GM19397 (cell line): ENCODE results near the gene ZNF804A.

Source experiments
- ATAC-seq: cut with Tn5 transposase; IDR thresholded peaks from one replicate; pipeline ENCODE4 v1.9.1; 2021; ENCODE audit warnings: mild to moderate bottlenecking, moderate library complexity; ENCODE audit not compliant: unreplicated experiment

The ZNF804A gene

DNA sequence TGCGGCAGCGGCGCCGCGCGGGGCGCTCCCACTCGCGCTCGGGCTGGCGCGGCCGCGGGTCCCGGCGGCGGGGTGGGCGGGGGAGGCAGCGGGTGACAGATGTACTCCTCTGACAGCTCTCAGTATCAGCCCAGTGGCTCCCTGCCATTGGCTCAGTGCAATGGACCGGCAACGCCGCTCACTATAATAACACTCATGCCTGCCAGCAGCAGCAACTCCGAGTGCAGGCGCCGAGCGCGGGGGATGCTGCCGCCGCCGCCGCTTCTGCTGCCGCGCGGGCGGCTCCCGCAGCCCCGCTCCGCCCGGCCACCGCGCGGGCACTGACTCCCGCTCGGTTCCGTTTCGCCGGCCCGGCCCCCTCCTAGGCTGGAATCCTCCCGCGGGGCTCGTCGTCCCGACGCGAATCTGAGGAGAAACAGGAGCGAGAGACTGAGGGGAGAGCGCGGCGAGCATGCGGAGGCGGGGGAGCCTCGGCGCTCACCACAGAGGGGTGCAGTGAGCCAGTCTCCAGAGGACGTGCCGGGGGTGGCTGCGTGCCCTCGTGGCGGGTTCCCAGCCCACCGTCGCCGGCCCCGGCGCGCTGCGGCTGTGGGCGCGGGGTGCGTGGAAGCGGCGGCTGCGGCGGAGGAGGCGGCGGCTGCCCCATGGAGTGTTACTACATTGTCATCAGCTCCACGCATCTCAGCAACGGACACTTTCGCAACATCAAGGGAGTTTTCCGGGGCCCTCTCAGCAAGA is at the start of gene ZNF804A:
Gene ZNF804A (plus strand): TSS at position 214 of the 738 bp plus-strand sequence. CDS start 431 bp downstream, at position 645.
- peak; percentile 92 for ATAC-seq

DNA sequence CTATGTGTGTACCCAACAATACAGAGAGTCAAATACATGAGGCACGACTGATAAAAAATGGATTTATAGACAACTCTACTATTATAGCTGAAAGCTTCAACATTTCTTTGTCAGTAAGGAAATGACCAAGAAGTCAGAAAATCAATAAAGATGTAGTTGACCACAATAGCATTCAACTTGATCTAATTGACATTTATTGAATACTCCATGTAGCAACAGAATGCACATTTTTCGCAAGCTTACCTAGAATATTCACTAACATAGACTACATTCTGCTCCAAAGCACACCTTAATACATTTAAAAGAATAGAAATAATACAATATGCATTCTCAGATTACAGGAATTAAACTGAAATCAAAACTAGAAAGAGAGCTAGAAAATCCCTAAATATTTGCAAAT is 49.2 kb upstream of the ZNF804A start:
- no peak for ATAC-seq

DNA sequence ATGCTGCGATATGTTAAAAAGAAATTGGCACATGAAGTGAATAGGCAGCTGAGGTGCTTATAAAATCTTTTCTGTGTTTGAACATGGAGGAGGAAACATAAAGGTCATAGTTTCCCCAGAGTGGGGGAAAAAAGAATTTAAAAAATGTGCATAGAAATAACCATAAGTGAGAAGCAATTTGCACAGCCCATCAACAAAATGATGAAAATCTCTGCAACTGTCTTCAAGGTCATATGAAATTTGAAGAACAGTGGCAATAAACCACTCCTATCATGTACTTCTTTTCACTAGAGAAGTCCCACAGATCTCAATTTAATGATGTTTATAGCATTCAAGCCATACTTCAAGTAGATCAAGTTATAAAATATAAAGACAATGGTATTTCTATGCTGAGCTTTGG is 46.7 kb upstream of the ZNF804A start:
- ATAC-seq, result no peak

DNA sequence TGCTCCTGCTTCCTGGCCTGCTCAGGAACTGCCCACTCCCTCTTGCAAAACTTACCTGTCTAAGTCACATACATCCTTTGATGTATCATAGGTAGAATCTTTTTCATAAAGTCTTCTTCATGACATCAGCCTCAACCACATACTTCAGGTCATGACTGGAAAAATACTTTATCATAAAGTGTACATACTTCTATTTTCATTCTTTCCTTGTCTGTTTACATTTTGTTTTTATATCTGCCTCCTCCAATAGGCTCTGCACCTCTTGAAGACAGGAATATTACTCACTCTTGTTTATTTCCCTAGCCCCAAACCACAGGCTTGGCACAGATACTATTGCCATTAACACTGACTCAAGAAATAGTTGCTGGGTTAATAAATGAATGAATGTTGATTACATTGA is 43.6 kb upstream of the ZNF804A start:
- no peak for ATAC-seq

DNA sequence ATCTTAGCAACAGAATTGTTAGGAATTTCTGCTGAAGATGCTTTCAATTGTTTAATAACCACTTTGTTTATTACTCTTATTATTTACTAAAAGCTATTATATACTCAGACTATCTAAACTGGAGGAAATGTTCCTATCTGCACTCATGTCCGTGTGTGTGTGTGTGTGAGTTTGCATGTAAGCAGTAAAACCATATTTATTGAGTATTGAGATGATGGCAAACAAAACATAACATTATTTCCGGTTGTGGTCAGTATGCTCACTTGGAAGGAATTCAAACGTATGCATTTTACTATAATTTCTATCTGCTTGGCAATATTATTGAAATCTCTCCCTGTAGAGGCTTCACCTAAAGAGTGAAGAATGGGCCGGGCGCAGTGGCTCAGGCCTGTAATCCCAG is 43.0 kb upstream of the ZNF804A start:
- ATAC-seq, result no peak

DNA sequence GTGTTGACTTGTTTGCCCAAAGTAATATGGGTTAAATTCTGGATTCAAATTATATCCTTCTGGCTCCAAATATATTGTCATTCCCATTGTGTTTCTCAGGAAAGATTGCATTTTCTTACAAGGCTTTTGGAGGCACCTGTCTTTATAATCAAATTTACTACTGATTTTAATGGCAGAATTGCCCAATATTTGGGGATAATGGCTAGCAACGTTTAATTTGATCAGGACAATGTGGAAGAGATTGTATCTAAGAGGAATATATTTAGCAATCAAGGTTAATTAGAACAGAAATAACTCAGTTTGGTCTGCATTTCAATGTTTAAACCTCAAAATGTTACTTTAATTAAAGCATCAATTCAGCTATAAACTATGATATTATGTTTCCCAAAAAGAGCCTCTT is 41.7 kb upstream of the ZNF804A start:
- ATAC-seq, result no peak

DNA sequence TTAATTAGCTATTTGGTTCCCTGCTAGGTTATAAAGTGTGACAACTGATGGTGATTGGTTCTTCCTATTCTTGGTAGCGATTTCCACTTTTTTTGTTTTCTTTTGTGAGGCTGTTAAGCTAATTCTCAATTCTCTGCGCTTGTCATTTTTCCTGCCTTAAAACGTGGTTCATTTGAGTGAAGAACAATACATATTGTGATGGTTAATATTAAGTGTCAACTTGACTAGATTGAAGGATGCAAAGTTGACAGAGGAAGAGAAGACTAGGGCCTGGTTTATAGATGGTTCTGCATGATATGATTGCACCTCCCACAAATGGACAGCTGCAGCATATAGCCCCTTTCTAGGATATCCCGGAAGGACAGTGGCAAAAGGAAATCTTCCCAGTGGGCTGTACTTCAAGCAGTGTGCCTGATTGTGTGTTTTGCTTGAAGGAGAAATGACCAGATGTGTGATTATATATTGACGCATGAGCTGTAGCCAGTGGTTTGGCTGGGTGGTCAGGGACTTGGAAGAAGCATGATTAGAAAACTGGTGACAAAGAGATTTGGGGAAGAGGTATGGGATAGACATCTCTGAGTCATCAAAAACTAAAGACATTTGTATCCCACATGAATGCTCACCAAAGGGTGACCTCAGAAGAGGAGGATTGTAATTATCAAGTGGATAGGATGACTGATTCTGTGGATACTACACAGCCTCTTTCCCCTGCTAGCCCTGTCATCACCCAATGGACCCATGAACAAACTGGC is 39.4 kb upstream of the ZNF804A start:
- ATAC-seq, result no peak

DNA sequence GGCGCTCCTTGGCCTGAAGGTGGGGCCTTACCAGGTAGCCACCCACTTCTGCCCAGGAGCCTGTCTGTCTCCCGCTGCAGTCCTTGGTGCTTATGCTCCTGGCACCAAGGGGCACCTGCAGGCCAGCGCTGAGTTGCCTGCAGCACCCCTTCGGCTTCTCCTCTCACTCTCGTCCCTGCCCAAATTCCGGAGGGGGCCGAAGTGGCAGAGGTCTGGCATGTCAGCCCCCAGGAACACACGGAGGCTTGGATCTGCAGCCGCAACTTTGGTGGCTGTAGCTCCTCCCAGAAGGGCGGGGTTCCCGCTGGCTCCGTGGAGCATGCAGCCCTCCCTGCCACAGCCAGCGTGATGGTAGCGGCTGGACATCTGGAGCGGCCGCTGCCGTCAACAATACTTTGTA is 37.7 kb upstream of the ZNF804A start:
- ATAC-seq, result no peak

DNA sequence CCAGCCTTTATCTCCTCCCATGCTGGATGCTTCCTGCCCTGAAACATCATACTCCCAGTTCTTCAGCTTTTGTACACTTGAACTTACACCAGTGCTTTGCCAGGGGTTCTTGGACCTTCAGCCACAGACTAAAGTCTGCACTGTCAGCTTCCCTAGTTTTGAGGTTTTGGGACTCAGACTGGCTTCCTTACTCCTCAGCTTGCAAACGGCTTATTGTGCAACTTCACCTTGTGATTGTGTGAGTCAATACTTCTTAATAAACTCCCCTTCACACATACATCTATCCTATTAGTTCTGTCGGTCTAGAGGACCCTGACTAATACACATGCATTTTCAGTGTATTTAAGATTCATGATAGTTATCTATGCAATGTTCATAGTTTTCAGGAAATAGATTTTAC is 35.8 kb upstream of the ZNF804A start:
- ATAC-seq, result no peak

DNA sequence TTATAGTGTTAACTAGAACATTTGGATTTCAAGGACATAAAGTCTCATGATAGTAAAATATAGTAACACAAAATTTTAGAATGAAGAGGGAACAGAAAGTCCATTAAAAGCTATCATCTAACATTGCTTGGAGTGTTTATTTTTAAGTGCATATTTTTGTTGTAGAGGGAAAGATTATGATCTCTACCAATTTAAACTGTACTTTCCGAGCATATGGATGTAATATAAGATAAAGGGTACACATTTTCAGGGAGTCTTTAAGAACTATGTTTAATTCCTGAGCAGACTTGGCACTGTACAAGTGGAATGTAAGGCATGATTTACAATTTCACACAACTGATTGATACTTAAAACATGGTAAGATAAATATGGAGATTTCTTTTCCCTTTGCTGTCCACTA is 34.2 kb upstream of the ZNF804A start:
- no peak for ATAC-seq

DNA sequence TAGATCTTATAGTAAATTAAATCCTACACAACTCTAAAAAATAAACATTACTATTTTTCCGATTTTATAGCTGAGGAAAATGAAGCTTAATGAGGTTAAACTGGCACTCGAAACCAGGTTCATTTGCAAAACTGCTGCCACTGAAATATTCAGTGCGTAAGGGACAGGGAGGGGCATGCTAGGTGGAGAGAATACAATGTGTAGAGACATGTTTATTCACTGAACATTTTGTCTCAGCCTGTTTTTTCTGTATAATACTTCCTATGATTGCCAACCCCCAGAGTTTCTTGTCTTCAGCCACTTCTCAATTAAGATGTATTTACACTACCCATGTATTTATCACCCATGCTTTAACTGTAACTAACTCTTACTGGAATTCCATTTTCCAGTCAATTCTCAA is 31.6 kb upstream of the ZNF804A start:
- ATAC-seq, result no peak

DNA sequence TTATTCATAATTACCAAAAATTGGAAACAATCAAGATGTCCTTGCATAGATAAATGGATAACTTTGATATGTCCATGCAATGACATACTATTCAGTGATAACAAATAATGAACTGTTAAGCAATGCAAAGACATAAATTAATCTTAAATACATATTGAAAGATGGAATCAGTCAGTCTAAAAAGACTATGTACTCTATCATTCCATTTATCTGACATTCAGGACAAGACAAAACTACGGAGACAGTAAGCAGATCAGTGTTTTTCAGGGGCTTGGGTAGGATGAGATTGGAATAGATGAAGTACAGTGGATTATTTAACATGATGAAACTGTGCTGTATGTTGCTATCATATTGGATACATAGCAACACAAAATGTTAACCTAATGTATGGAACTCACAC is 21.3 kb upstream of the ZNF804A start:
- ATAC-seq, result no peak

DNA sequence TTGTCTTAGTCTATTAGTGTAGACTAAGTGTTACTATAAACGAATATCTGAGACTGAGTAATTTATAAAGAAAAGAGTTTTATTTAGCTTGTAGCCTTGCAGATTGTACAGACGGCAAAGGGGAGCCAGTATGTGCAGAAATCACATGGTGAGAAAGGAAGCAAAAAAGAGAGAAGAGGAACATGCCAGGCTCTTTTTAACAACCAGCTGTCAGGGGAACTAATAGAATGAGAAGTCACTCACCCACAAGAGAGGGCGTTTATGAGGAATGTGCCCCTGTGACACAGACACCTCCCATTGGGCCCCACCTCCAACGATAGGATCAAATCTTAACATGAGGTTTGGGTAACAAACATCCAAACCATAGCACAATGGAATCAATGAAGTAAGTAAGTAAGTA is 20.6 kb upstream of the ZNF804A start:
- ATAC-seq, result no peak

DNA sequence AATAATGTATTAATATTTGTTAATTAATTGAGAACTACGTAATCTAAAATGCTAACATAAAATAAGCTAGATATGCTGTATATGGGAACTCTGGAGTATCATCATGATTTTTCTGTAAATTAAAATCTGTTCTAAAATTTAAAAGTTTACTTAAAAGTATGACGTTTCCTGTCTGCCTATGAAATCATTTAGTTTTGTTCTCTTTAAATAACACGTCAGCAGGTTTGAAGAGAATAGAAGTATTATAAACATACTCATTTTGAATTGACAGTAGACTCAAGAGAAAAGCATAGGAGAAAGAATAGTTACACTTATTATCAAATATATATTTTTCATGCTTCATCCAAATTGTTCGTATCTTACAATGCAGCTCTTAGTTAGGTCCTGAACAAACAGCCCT is 19.1 kb upstream of the ZNF804A start:
- ATAC-seq, result no peak

DNA sequence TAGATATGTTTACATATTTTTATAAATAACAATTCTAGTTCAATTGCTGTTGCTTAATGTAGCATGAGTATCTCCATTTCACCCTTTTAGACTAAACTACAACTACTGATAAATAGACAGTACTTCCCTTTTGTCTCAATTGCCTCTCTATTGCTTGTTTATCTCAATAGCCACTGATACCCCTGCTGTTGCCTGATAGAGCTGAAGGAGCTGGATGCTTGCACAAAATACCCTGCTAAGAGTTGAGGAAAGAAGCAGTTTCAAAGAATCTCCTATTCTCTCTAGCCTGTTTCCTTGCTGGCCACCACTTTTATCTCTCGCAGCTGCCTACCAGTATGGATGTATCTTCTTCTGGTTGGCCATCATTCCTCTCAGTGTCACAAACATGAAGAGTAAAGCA is 16.9 kb upstream of the ZNF804A start:
- ATAC-seq, result no peak

DNA sequence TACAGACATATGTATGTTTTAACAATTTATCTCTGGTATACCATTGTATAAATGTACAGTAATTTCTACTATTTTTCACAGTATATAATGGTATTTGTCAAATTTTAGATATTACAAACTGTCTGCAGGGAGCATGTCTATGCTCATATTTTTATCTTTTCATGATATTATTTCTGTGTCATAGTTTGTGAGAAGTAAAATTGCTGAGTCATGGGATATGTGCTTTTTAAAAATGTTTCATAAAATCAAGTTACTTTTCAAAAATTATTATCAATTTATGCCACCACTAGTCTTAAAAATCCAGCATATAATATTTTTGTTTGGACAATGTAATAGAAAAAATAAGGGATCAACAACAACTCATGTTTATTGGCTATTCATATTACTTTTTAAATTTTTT is 9.1 kb upstream of the ZNF804A start:
- no peak for ATAC-seq

DNA sequence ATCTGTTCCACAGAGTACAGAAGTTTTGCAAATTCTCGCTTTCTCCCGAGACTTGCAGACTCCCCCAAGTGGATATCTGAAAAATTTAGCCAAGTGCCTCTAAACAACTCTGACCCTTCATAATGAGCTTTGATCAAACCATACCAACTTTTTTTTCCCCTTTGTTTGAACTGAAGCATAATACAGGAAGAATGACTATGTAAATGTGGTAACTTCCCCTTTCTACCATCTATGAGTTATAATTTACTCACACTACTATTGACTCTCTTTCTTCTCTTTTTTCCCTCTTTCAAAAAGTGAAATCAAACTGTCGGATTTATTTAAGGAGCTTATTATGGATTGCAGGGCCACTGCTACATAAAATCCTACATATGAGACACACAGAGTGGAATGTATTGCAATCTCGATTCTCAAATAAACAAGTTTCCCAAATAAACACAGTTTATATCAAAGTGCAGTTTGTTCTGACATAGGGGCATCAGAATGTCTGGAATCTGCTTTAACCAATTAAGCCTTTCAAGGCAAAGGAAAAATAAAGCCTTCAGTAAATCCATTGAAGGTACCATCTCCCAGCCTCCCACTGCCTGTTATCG is 1.4 kb upstream of the ZNF804A start:
- no peak for ATAC-seq

DNA sequence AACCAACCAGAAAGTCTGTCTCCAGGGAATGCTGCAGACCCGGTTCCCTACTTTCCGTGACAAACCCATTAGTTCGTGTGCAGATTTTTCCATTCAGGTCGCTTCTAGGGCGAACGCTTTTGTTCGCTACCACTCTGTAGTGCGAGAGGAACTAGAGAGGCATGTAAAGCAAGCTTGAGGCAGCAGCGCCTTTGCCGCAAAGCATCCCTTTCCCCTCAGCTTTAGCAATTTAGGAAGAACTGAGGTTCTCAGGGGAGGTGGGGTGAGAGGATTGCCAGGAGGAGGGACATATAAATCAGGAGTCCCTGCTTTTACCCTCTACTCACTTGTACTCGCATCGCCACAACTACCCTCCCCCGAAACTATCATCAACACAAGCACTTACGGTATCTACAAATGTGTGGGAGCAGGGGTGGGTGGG is 748 bp upstream of the ZNF804A start:
- no peak for ATAC-seq

DNA sequence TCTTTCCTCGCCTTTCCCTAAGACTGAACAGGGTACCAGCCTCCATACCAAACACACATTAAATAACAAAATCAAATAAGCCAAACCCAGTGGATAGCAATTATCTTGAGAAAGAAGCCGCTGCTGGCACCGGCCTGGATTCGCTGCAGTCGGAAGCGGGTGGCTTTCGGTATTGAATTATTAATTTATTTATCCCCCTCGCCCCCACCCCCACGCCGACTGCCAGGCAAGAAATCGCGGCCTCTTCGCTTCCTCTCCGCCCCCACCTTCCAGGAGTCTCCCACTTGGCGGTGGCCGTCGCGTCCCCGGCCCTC is 370 bp upstream of the ZNF804A start:
- no peak for ATAC-seq

DNA sequence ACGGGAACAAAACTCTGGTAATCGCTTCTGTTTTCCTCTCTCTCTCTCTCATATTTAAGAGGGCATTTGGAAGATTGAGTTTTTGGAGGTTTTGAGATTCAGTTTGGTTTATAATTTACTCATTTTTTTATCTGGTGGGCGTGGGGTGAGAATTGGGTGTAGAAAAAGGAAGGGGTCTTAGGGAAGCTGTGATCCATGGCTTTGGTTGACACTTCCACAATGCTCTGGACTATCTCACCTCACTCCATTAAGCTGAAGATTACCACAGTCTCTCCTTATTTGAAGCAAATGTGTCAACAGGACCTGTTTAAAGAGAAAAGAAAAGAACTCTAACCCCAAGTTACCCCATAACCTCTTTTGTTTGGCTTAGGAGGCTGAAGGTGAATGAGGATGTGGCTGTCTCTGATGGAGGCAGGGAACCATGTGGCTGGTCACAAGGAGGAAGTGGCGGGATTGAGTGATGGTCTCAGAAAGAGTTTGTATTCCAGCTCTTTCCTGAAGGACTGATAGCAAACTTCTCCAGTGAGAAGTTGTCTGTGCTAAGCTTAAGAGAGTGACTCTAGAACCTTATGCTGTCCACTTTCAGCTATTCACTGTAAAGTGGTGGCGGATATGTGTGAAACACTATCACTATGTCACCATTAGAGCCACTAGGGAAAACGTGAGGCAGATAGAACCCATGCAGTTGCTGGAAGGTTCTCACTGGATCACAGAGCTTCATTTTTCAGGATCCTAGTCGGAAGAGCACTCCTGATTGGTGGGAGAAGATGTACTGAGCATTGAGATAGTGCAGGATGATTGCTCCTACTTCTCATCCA is 934 bp downstream of the ZNF804A start:
- no peak for ATAC-seq

DNA sequence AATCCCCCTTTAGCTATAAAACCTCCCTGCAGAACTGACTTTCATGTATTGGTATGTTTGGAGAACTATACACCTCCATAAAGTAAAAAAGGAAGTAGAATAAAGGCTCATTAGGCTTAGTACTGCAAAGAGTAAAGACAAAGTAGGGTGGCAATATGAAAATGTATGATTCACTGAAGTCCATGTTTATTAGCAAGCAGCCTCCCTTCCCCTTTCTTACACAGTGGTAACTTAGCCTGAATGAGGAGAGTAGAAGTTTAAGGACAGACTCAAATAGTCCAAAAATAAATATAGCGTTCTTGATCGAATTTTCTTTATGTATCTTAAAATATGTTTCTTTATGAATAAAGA is 1.5 kb downstream of the ZNF804A start:
- ATAC-seq, result no peak

DNA sequence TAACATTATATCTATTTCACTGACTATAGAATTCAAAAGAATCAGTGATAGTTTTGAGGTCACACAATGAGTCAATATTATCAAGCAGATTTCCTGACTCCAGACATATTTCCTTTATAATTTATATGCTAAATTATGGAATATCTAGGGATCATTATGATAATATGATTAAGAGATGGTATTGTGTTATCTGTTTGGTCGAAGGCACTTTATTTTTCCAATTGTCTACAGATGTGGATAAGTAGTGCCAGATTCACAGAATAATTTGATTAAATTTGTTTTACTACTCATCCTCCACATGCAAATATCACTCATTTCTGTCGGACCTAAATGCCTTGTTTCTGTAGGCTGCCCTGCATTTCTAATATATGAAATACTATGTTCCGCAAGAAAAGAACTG is 4.4 kb downstream of the ZNF804A start:
- no peak for ATAC-seq
